Measurements from ENCODE around the gene TBCK. TPM values are rescaled to one million over a fixed set of nuclear protein-coding genes. Genes with fewer than 3 reads are reported as not detected.

TBCK gene
- polyA plus RNA-seq, 1 of the 3 experiments (the other 2 are of a cell fraction), result 14.6 TPM

- Histone ChIP-seq H3K4me1 (ENCODE audit: control insufficient read depth in 1 of 2, insufficient read depth in 2 of 2, low read depth in 1 of 2, low read length in 1 of 2) (peaks cover 0 to 5% of the 10 kb centered on the region in 2 experiments; a peak in 2 of 4 replicates), H2AFZ (ENCODE audit: low read depth) (no peak overlapping the region), H3K36me3 (replicated peaks in 1 of 2; ENCODE audit: control insufficient read depth in 1 of 2, insufficient read depth in 2 of 2, low read length in 1 of 2) (peaks cover 17 to 24% of the 10 kb centered on the region in 2 experiments), H3K79me2 (ENCODE audit: insufficient read depth) (no peaks in the 10 kb centered on the region), H3F3A (replicated peaks; ENCODE audit: insufficient read depth) (no peaks in the 10 kb centered on the region), H3K4me3 (ENCODE audit: low read depth in 2 of 2, low read length in 1 of 2) (no peak overlapping the region), H3K9ac (no peak overlapping the region), H3K9me2 (no peaks in the 10 kb centered on the region), H4K20me1 (ENCODE audit: insufficient read depth) (no peaks in the 10 kb centered on the region), H3K4me2 (no peak overlapping the region), H3K27ac (ENCODE audit: low read depth in 2 of 2, low read length in 1 of 2) (no peak overlapping the region), H3K9me3 (no peaks in the 10 kb centered on the region), H3K27me3 (ENCODE audit: insufficient read depth) (no peaks in the 10 kb centered on the region)
- CTCF ChIA-PET, result no interaction called here
- DNase-seq, result no peak
- TF ChIP-seq RFX5 (IDR thresholded peaks at IDR 0.05; ENCODE audit: low read length), result no peak
- POLR2A ChIA-PET, result no interaction called here
These were observed 106.0 kb downstream of the TBCK start for GRCh38 chr4:106210021-106210420.

GRCh38 chr4:106208481-106209460 is 107.2 kb downstream of the TBCK start:
- CTCF ChIA-PET, result no interaction called here
- Histone ChIP-seq H3K27me3 (ENCODE audit: insufficient read depth) (no peaks in the 10 kb centered on the region), H3K9me3 (no peaks in the 10 kb centered on the region), H2AFZ (ENCODE audit: low read depth) (no peak overlapping the region), H3K9me2 (no peaks in the 10 kb centered on the region), H3K4me1 (ENCODE audit: control insufficient read depth in 1 of 2, insufficient read depth in 2 of 2, low read depth in 1 of 2, low read length in 1 of 2) (peaks cover 0 to 5% of the 10 kb centered on the region in 2 experiments; a peak in 2 of 4 replicates), H3K79me2 (ENCODE audit: insufficient read depth) (no peaks in the 10 kb centered on the region), H3F3A (replicated peaks; ENCODE audit: insufficient read depth) (no peaks in the 10 kb centered on the region), H3K9ac (no peak overlapping the region), H3K4me2 (no peak overlapping the region), H4K20me1 (ENCODE audit: insufficient read depth) (no peaks in the 10 kb centered on the region), H3K27ac (ENCODE audit: low read depth in 2 of 2, low read length in 1 of 2) (no peak overlapping the region), H3K36me3 (replicated peaks in 1 of 2; ENCODE audit: control insufficient read depth in 1 of 2, insufficient read depth in 2 of 2, low read length in 1 of 2) (peaks cover 17 to 24% of the 10 kb centered on the region in 2 experiments), H3K4me3 (ENCODE audit: low read depth in 2 of 2, low read length in 1 of 2) (no peak overlapping the region)
- 97% methylated on average over 5 of the region's 5 CpGs for WGBS (ENCODE audit: low lambda C conversion rate)
- no peak for TF ChIP-seq ELF1 (IDR thresholded peaks at IDR 0.05)
- no peak for TF ChIP-seq USF2 (IDR thresholded peaks at IDR 0.05; ENCODE audit: borderline replicate concordance, low read depth, low read length)
- TF ChIP-seq, protein P1, sequence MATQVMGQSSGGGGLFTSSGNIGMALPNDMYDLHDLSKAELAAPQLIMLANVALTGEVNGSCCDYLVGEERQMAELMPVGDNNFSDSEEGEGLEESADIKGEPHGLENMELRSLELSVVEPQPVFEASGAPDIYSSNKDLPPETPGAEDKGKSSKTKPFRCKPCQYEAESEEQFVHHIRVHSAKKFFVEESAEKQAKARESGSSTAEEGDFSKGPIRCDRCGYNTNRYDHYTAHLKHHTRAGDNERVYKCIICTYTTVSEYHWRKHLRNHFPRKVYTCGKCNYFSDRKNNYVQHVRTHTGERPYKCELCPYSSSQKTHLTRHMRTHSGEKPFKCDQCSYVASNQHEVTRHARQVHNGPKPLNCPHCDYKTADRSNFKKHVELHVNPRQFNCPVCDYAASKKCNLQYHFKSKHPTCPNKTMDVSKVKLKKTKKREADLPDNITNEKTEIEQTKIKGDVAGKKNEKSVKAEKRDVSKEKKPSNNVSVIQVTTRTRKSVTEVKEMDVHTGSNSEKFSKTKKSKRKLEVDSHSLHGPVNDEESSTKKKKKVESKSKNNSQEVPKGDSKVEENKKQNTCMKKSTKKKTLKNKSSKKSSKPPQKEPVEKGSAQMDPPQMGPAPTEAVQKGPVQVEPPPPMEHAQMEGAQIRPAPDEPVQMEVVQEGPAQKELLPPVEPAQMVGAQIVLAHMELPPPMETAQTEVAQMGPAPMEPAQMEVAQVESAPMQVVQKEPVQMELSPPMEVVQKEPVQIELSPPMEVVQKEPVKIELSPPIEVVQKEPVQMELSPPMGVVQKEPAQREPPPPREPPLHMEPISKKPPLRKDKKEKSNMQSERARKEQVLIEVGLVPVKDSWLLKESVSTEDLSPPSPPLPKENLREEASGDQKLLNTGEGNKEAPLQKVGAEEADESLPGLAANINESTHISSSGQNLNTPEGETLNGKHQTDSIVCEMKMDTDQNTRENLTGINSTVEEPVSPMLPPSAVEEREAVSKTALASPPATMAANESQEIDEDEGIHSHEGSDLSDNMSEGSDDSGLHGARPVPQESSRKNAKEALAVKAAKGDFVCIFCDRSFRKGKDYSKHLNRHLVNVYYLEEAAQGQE (IDR thresholded peaks at IDR 0.05; ENCODE audit: low read depth, low read length), result no peak
- POLR2A ChIA-PET, result no interaction called here
- no peak for DNase-seq

Measured in SK-N-SH (cell line).